Upper lobe of left lung (tissue), 6 donors: Measurements from ENCODE around the gene NBR1. TPM values are rescaled to one million over a fixed set of nuclear protein-coding genes. Genes with fewer than 3 reads are reported as not detected.
"Not testable (repeated sequence)": the region's sequence is repeated elsewhere in the genome, so short reads cannot be mapped to it uniquely, and the experiment has no call there.

Experiments
- ATAC-seq, 2 donors: fragments of 200-7000 bp; cut with Tn5 transposase; one replicate each; pipeline ENCODE4 v1.9.1; 2022; ENCODE audit warnings: mild to moderate bottlenecking in 2 of 2, moderate library complexity in 2 of 2; ENCODE audit not compliant: low FRiP score in 2 of 2
- DNase-seq, 2 donors: peaks; one replicate each; pipeline ENCODE4 v3.0.0-alpha.2; 2019 to 2020
- H3K27ac ChIP-seq, 4 donors: fragments of 200-600 bp; sonication (generic); one replicate each; pipeline ENCODE4 v1.5.1; 2016 to 2019
- H3K27me3 ChIP-seq, 4 donors: fragments of 200-600 bp; sonication (generic); one replicate each; pipeline ENCODE4 v1.5.1; 2017 to 2019
- H3K36me3 ChIP-seq, 4 donors: fragments of 200-600 bp; sonication (generic); one replicate each; pipeline ENCODE4 v1.5.1; 2016 to 2019
- H3K4me1 ChIP-seq, 4 donors: fragments of 200-600 bp; sonication (generic); one replicate each; pipeline ENCODE4 v1.5.1; 2018 to 2019
- H3K4me3 ChIP-seq, 4 donors: fragments of 200-600 bp; sonication (generic); one replicate each; pipeline ENCODE4 v1.5.1; 2017 to 2019; ENCODE audit warnings: mild to moderate bottlenecking in 2 of 4, moderate library complexity in 1 of 4
- H3K9me3 ChIP-seq, 4 donors: fragments of 200-600 bp; sonication (generic); one replicate each; pipeline ENCODE4 v1.5.1; 2018 to 2019
- EP300 ChIP-seq, 4 donors: sonication (generic); formaldehyde crosslinking; IDR thresholded peaks; one replicate each; pipeline ENCODE4 v1.5.1; 2017; ENCODE audit warnings: antibody characterized with exemption in 4 of 4, control low read depth in 2 of 4
- POLR2A ChIP-seq, 4 donors: fragments of 450-650 bp; IDR thresholded peaks; one replicate each; pipeline ENCODE4 v1.5.1; 2016 to 2017; ENCODE audit warnings: antibody characterized with exemption in 4 of 4, mild to moderate bottlenecking in 2 of 4
- POLR2AphosphoS5 ChIP-seq, 2 donors: sonication (generic); formaldehyde crosslinking; IDR thresholded peaks; one replicate each; pipeline ENCODE4 v1.5.1; 2017; ENCODE audit warnings: antibody characterized with exemption in 2 of 2
- WGBS, 2 donors: methylation state at CpG; one replicate each; pipeline ENCODE4 v1.1.5; 2017 to 2018; 5-methylcytosine and 5-hydroxymethylcytosine counted together
- total RNA-seq, 6 donors: library from RNA; depleted of rRNA in 4 of 6; stranded (reverse); fragments of >200 nt in 4 of 6; gene quantifications; one replicate each; pipeline versions ENCODE4 v1.1.0 to v1.2.1, GENCODE V29; 2016 to 2021
- TF ChIP-seq, protein P1 (sequence below), 6 experiments: fragments of 450-650 bp in 4 of 6; fragments of 200-600 bp in 2 of 6; sonication (generic) in 2 of 6; IDR thresholded peaks; one replicate each; pipeline ENCODE4 v1.5.1; 2016 to 2019; ENCODE audit warnings: antibody characterized with exemption in 6 of 6
- donor health status: DM: no; HTN: no; CAD: no; lungs with moderate emphysema.
- donor health status: DM: no; HTN: yes; CAD: no; lungs with severe emphysema.

The NBR1 gene
- total RNA-seq, 6 donors from 2014 or later, result 52.4 to 95.5 (median 76.5) TPM

DNA sequence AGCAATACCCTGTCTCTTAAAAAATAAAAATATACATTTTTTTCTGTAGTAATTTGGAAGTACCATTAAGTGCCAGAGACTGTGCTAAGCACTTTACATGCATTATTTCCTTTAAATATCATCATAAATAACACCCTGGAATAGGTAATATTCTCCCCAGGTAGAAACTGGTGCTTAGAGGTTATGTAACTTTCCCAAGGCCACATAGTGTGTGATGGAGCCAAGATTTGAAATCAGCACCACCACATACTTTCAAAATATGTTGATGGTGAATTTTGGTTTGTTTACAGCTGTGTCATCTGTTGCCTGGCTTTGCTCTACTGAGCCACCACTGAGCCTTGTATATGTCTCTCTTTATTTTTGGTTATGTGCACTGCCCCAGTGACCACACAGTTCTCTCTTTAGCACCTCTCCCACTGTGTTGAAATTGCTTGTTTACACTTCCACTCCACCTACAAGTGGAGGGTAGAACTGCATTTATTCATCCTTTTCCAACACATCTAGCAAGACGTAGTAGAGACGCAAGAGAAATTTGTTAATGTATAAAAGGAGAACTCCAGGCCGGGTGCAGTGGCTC, 19.0 kb upstream of the NBR1 start:
- Histone ChIP-seq H3K27me3 (no peaks in the 10 kb centered on the region), H3K4me3 (no peak overlapping the region), H3K27ac (no peak overlapping the region), H3K36me3 (no peaks in the 10 kb centered on the region), H3K4me1 (peaks cover 0 to 3% (median 0%) of the 10 kb centered on the region in 4 donors), H3K9me3 (no peaks in the 10 kb centered on the region)
- 78 to 84% methylated on average over 3 of the region's 3 CpGs for WGBS, 2 donors
- TF ChIP-seq POLR2A (IDR thresholded peaks at IDR 0.05) (no peak), POLR2AphosphoS5 (IDR thresholded peaks at IDR 0.05) (peak in 1 of 2 donors; percentile 13)
- ATAC-seq, result peak; percentile 46 to 87
- DNase-seq, result no peak

DNA sequence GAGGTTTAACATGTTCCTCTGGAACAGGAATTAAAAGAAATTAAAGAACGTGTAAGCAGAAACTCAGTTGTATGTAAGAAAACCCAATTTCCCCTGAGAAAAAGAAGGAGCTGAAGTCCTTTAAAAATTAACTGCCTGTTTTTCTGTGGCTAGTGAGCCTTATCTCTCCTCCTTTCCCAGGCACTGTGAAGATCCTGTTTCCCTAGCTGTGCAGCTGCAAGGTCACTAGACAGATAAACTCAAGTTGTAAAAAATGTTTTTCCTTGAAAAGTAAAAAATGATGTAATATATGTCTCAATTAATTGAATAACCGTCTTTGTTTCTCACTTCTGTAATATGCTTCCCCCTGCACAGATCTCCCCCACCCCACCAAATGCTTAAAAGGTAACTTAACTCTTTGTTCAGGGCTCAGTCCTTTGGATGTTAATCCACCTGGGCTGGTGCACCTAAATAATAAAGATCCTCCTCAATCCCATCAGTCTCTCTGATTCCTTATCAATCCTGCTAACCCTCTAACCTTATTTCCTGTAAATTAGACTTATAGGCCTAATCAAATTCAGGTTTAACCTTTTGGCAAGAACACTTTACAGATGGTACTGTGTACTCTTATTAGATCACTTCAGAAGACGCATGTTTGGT, 17.7 kb upstream of the NBR1 start:
- not testable (repeated sequence) for ATAC-seq, H3K9me3 ChIP-seq, H3K27me3 ChIP-seq, H3K4me1 ChIP-seq, H3K27ac ChIP-seq, H3K36me3 ChIP-seq, DNase-seq, H3K4me3 ChIP-seq
- WGBS, 2 donors, result 82 to 83% methylated on average over 3 of the region's 3 CpGs

DNA sequence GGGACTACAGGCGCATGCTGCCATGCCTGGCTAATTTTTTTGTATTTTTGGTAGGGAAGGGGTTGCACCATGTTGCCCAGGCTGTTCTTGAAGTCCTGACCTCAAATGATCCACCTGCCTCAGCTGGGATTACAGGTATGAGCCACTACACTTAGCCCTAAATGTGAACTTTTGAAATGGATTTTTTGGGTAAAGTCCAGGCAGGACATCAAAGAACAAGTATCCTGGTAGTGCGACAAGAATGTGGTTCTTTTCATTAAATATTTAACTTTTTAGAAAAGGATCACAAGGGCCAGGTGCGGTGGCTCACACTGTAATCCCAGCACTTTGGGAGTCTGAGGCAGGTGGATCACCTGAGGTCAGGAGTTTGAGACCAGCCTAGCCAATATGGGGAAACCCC, 15.3 kb upstream of the NBR1 start:
- Histone ChIP-seq H3K4me1 (peaks cover 0 to 3% (median 0%) of the 10 kb centered on the region in 4 donors), H3K27ac (no peak overlapping the region), H3K9me3 (no peaks in the 10 kb centered on the region), H3K4me3 (no peak overlapping the region), H3K27me3 (no peaks in the 10 kb centered on the region), H3K36me3 (peaks cover 0 to 4% (median 0%) of the 10 kb centered on the region in 4 donors)
- ATAC-seq (no peak), DNase-seq (no peak)
- TF ChIP-seq POLR2A (IDR thresholded peaks at IDR 0.05), result no peak
- no peak for TF ChIP-seq EP300 (IDR thresholded peaks at IDR 0.05)
- no peak for TF ChIP-seq POLR2AphosphoS5 (IDR thresholded peaks at IDR 0.05)
- TF ChIP-seq, protein P1, sequence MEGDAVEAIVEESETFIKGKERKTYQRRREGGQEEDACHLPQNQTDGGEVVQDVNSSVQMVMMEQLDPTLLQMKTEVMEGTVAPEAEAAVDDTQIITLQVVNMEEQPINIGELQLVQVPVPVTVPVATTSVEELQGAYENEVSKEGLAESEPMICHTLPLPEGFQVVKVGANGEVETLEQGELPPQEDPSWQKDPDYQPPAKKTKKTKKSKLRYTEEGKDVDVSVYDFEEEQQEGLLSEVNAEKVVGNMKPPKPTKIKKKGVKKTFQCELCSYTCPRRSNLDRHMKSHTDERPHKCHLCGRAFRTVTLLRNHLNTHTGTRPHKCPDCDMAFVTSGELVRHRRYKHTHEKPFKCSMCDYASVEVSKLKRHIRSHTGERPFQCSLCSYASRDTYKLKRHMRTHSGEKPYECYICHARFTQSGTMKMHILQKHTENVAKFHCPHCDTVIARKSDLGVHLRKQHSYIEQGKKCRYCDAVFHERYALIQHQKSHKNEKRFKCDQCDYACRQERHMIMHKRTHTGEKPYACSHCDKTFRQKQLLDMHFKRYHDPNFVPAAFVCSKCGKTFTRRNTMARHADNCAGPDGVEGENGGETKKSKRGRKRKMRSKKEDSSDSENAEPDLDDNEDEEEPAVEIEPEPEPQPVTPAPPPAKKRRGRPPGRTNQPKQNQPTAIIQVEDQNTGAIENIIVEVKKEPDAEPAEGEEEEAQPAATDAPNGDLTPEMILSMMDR (IDR thresholded peaks at IDR 0.05), result no peak
- 85 to 88% methylated on average over 3 of the region's 3 CpGs for WGBS, 2 donors

DNA sequence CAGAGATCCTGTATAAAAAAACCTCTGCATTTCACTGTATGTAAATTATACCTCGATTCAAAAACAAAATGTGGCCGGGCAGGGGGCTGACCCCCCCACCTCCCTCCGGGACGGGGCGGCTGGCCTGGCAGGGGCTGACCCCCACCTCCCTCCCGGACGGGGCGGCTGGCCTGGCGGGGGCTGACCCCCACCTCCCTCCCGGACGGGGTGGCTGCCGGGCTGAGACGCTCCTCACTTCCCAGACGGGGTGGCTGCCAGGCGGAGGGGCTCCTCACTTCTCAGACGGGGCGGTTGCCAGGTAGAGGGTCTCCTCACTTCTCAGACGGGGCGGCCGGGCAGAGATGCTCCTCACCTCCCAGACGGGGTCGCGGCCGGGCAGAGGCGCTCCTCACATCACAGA, 11.8 kb upstream of the NBR1 start:
- 62 to 100% methylated on average over 4 to 6 of the region's 25 CpGs for WGBS, 2 donors
- DNase-seq, result peak in 1 of 2 donors; percentile 59
- peaks cover 0 to 12% (median 2%) of the 10 kb centered on the region in 4 donors for H3K36me3 ChIP-seq
- not testable (repeated sequence) for H3K4me3 ChIP-seq, H3K9me3 ChIP-seq, ATAC-seq, H3K27ac ChIP-seq, H3K4me1 ChIP-seq, H3K27me3 ChIP-seq

DNA sequence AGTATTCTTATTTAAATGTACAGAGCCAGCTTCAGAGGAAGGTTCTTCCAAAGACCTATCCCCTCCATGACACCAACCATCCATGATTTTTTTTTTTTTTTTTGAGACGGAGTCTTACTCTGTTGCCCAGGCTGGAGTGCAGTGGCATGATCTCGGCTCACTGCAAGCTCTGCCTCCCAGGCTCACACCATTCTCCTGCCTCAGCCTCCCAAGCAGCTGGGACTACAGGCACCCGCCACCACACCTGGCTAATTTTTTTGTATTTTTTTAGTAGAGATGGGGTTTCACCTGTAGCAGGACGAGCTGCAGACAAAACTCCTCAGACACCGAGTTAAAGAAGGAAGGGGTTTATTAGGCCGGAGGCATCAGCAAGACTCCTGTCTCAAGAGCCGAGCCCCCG, 11.1 kb upstream of the NBR1 start:
- H3K27me3 ChIP-seq, ATAC-seq, H3K4me1 ChIP-seq, H3K4me3 ChIP-seq, DNase-seq, H3K9me3 ChIP-seq, H3K27ac ChIP-seq: not testable (repeated sequence)
- H3K36me3 ChIP-seq, result peaks cover 0 to 16% (median 2%) of the 10 kb centered on the region in 4 donors
- 97% methylated on average over 8 of the region's 8 CpGs for WGBS, 2 donors

DNA sequence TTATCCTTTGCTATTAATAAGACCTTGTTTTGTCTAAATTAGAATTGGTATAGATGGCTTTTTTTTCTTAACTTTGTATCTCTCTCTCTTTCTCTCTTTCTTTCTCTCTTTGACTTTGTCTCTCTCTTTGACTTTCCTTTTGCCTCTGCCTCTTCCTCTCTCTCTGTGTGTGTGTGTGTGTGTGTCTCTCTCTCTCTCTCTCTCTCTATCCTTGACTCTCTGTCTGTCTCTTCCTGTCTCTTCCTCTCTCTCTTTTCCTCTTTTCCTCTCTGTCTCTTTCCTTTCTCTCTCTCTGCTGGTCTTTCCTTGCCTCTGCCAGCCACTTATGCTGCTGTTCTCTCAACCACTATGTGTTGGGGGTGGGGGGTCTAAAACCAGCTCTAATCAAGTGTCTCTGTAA, 5.0 kb upstream of the NBR1 start:
- Histone ChIP-seq H3K4me1 (peaks cover 10 to 14% (median 12%) of the 10 kb centered on the region in 4 donors), H3K36me3 (peaks cover 0 to 12% (median 2%) of the 10 kb centered on the region in 4 donors)
- ATAC-seq, H3K4me3 ChIP-seq, H3K9me3 ChIP-seq, H3K27ac ChIP-seq, DNase-seq, H3K27me3 ChIP-seq: not testable (repeated sequence)

DNA sequence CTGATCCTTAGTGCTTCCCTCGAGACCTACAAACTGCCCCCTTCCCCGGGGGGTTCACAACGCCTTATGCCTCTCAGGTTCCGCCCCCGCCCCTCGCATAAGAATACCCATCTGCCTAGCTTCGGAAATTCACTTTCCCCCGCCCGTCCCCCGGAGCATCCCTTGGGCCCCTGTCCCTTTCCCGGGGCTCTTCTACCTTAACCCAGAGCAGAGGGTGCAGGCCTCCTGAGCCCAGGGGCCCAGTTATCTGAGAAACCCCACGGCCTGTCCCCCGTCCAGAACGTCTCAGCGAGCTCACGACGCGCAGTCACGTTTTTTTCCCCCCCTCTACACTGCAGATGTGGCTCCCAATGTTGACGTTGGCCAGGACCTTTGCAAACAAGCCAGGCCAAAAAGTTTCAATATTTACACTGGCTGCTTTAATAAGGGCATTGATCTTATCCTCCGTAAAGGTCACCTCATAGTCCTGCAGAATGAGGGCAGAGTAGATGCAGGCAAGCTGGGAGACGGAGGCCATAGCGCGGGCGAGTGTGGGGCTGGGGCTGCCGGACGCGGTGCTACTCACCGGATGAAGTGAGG, 1.4 kb upstream of the NBR1 start:
- Histone ChIP-seq H3K4me3 (peak overlapping the region; percentile 60 to 86 (median 72)), H3K4me1 (peaks cover 35 to 45% (median 38%) of the 10 kb centered on the region in 4 donors), H3K9me3 (no peaks in the 10 kb centered on the region), H3K27me3 (no peaks in the 10 kb centered on the region), H3K27ac (peak overlapping the region; percentile 91 to 98 (median 96)), H3K36me3 (peaks cover 0 to under 1% (median 0%) of the 10 kb centered on the region in 4 donors)
- WGBS, 2 donors, result 2 to 3% methylated on average over 24 to 25 of the region's 29 CpGs
- no peak for TF ChIP-seq EP300 (IDR thresholded peaks at IDR 0.05)
- TF ChIP-seq POLR2A (IDR thresholded peaks at IDR 0.05), result no peak
- TF ChIP-seq POLR2AphosphoS5 (IDR thresholded peaks at IDR 0.05), result no peak
- TF ChIP-seq, protein P1 (IDR thresholded peaks at IDR 0.05), result no peak
- DNase-seq, result peak in 1 of 2 donors; percentile 85
- peak; percentile 49 to 66 for ATAC-seq
